ENCODE measurements around the gene SLC49A4. TPM values are rescaled to one million over a fixed set of nuclear protein-coding genes. Genes with fewer than 3 reads are reported as not detected.

The SLC49A4 gene
- total and polyA plus RNA-seq, 2 of the 13 experiments (the other 11 are each of a cell fraction or from before 2014, with no cell fraction given), result 6.5 to 16.3 TPM

DNA sequence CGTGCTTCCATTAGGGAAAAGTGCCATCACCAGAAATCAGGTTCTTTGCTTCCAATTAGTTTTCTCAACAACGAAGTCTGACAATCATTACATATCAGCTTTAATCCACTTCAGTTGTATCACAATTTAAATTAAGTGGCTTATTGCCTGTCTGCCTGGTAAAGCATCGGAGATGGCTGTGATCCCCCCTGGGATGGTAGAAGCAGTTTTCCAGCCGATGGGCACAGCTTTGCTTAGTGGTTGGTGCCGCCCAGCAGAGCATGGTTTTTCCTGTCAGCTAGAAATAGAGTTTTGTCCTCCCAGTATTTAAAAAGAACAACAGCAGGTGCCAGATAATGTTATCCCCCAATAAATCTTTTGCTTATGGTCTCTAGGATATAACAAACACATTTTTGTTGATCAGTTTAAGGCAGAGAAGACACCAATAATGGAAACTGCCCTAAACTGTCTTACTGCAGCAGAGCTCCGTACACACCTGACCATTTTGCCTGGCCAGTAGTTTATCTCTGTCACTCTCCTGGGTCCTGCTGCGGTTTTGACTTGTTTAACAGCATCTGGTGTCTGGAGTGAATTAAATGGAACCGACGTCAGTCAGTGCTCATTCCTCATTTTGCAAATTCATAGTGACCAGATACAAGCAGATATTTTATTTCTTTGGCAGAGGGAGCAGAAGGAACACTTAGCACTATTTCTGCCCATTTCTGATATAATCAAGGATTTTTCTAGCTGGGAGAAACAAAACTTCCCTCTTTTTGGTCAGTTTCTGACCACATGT, 79.1 kb downstream of the SLC49A4 start:
- ChIA-PET POLR2A (no interaction called here), CTCF (ENCODE audit: low intra/inter-chr PET ratio, low total read pairs) (no interaction called here)
- WGBS (ENCODE audit: low lambda C conversion rate), result 95% methylated on average over 9 of the region's 9 CpGs
- TF ChIP-seq MXI1 (IDR thresholded peaks at IDR 0.05; ENCODE audit: borderline replicate concordance, low read depth, low read length), result no peak
- no peak overlapping the region for H3K4me2 ChIP-seq (ENCODE audit: low read depth, low read length)
- H3K79me2 ChIP-seq (ENCODE audit: insufficient read depth, low read length), result no peaks in the 10 kb centered on the region
- H4K20me1 ChIP-seq (ENCODE audit: insufficient read depth, low read length), result no peaks in the 10 kb centered on the region
- no peak overlapping the region for H2AFZ ChIP-seq (ENCODE audit: low read length)
- DNase-seq (ENCODE audit: low spot score), result no peak
- no TSS peak for BruUV-seq (replicated peaks)
- intact Hi-C loops (cut with micrococcal nuclease; ENCODE audit: unreplicated experiment), result no loop called here
- H3K4me3 ChIP-seq (replicated peaks in 1 of 3; ENCODE audit: insufficient read depth in 1 of 3, low read depth in 2 of 3, low read length in 3 of 3), result no peak overlapping the region
- no peak overlapping the region for H3K9ac ChIP-seq (ENCODE audit: insufficient read depth, low read depth, low read length)
- no peak for ATAC-seq
- FAIRE-seq, result no peak
- no peaks in the 10 kb centered on the region for H3K36me3 ChIP-seq (replicated peaks in 1 of 2; ENCODE audit: control insufficient read depth in 1 of 2, insufficient read depth in 2 of 2, low read length in 2 of 2)
- H3K4me1 ChIP-seq (ENCODE audit: insufficient read depth, low read length), result no peaks in the 10 kb centered on the region
- no peaks in the 10 kb centered on the region for H3K27me3 ChIP-seq (ENCODE audit: control insufficient read depth in 1 of 2, insufficient read depth in 2 of 2, low read length in 2 of 2)
- H3K9me3 ChIP-seq (ENCODE audit: low read length), result no peaks in the 10 kb centered on the region
- H3K27ac ChIP-seq (ENCODE audit: extremely low read length, insufficient read depth, low read length), result no peak overlapping the region
- in situ Hi-C loops (cut with HindIII; ENCODE audit: extremely low pct_ligation_motif_present, low pct_unique_long_range_greater_than_20kb), result no loop called here

DNA sequence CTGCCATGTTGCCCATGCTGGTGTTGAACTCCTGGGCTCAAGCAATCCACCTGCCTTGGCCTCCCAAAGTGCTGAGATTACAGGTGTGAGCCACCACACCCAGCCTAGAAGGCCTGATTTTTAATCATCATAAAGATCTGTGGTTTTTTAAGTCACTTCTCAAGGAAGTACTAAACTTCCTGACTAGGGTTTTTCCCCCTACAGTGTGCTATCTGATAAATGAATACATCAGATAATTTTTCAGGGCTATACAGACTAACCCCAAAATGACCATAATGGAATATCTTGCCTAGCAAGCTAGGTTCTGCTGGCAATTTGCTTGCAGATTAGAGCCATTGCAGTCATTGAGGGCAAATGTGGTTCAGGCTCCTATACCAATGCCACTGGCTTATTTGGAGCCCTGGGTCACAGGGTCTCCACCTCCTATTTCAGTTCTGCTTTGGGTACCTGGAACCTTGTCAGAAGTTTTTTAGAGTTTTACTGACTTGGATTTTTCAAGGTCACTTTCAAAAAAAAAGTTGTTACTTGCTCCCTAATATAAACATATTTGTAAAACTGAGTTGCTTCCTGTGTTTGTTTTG, 80.8 kb downstream of the SLC49A4 start:
- BruUV-seq (replicated peaks), result no TSS peak
- no peak for FAIRE-seq

More for the DNA sequence above, 80.8 kb downstream of the SLC49A4 start:
- Histone ChIP-seq H3K4me2 (ENCODE audit: low read depth, low read length) (no peak overlapping the region), H3K27ac (ENCODE audit: extremely low read length, insufficient read depth, low read length) (no peak overlapping the region), H3K4me3 (replicated peaks in 1 of 3; ENCODE audit: insufficient read depth in 1 of 3, low read depth in 2 of 3, low read length in 3 of 3) (no peak overlapping the region), H3K9ac (ENCODE audit: insufficient read depth, low read depth, low read length) (no peak overlapping the region), H3K9me3 (ENCODE audit: low read length) (no peaks in the 10 kb centered on the region), H3K79me2 (ENCODE audit: insufficient read depth, low read length) (no peaks in the 10 kb centered on the region), H3K36me3 (replicated peaks in 1 of 2; ENCODE audit: control insufficient read depth in 1 of 2, insufficient read depth in 2 of 2, low read length in 2 of 2) (no peaks in the 10 kb centered on the region), H4K20me1 (ENCODE audit: insufficient read depth, low read length) (no peaks in the 10 kb centered on the region), H3K27me3 (ENCODE audit: control insufficient read depth in 1 of 2, insufficient read depth in 2 of 2, low read length in 2 of 2) (no peaks in the 10 kb centered on the region), H3K4me1 (ENCODE audit: insufficient read depth, low read length) (no peaks in the 10 kb centered on the region), H2AFZ (ENCODE audit: low read length) (no peak overlapping the region)
- in situ Hi-C loops (cut with HindIII; ENCODE audit: extremely low pct_ligation_motif_present, low pct_unique_long_range_greater_than_20kb), result no loop called here
- ChIA-PET POLR2A (no interaction called here), CTCF (ENCODE audit: low intra/inter-chr PET ratio, low total read pairs) (no interaction called here)
- no peak for DNase-seq (ENCODE audit: low spot score)
- ATAC-seq, result no peak
- intact Hi-C loops (cut with micrococcal nuclease; ENCODE audit: unreplicated experiment), result no loop called here
- TF ChIP-seq NFRKB (IDR thresholded peaks at IDR 0.05) (no peak), RNF219 (CRISPR knock-in tag; IDR thresholded peaks at IDR 0.05) (no peak)
- TF ChIP-seq, protein P1, sequence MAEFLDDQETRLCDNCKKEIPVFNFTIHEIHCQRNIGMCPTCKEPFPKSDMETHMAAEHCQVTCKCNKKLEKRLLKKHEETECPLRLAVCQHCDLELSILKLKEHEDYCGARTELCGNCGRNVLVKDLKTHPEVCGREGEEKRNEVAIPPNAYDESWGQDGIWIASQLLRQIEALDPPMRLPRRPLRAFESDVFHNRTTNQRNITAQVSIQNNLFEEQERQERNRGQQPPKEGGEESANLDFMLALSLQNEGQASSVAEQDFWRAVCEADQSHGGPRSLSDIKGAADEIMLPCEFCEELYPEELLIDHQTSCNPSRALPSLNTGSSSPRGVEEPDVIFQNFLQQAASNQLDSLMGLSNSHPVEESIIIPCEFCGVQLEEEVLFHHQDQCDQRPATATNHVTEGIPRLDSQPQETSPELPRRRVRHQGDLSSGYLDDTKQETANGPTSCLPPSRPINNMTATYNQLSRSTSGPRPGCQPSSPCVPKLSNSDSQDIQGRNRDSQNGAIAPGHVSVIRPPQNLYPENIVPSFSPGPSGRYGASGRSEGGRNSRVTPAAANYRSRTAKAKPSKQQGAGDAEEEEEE (CRISPR knock-in tag; IDR thresholded peaks at IDR 0.05; ENCODE audit: borderline replicate concordance), result no peak

All from HepG2 (cell line).